Endothelial cell of umbilical vein (primary cell): ENCODE measurements around the gene IFNA1. TPM values are rescaled to one million over a fixed set of nuclear protein-coding genes. Genes with fewer than 3 reads are reported as not detected.

ENCODE experiments used
- BruUV-seq: library from RNA; stranded (reverse); fragments of 400-500 nt; replicated peaks from 2 replicates; lab custom pipeline; 2021; lab: Mats Ljungman, UMichigan
- CTCF ChIA-PET: fragments of 300-600, 350-600 bp; sonication (Branson Sonifier 250); formaldehyde crosslinking; loops from one replicate; lab custom pipeline; 2021; ENCODE audit warnings: antibody characterized with exemption, inconsistent platforms; lab: Charles Lee
- POLR2A ChIA-PET: fragments of 300-600, 350-600 bp; sonication (Branson Sonifier 250); formaldehyde crosslinking; loops from one replicate; lab custom pipeline; 2021; ENCODE audit warnings: antibody characterized with exemption, inconsistent platforms; lab: Charles Lee
- DNase-seq: peaks from one replicate; pipeline ENCODE4 v3.0.0-alpha.2; 2011; ENCODE audit warnings: low read depth, low spot score
- FAIRE-seq: peaks from 2 replicates; lab custom pipeline; 2011; peaks lifted over from hg19 to GRCh38; lab: Jason Lieb, UNC
- H2AFZ ChIP-seq: 2 replicates; pipeline ENCODE4 v1.6.0; 2012; ENCODE audit warnings: low read depth, low read length, control low read depth, inconsistent platforms
- H3K27ac ChIP-seq: 2 replicates; pipeline ENCODE4 v1.5.1; 2011; ENCODE audit warnings: low read depth, mild to moderate bottlenecking, control low read depth, low read length, moderate library complexity; ENCODE audit not compliant: insufficient read depth
- H3K27me3 ChIP-seq, 2 experiments: 2 replicates each; pipeline versions ENCODE4 v1.6.0 to v1.6.1; 2011; ENCODE audit warnings: low read length in 2 of 2, mixed read lengths in 1 of 2; ENCODE audit not compliant: control insufficient read depth in 2 of 2, insufficient read depth in 2 of 2
- H3K36me3 ChIP-seq, 2 experiments: 2 replicates in 1 of 2; 3 replicates in 1 of 2; pipeline ENCODE4 v1.5.1; 2011; ENCODE audit warnings: low read length in 2 of 2, mild to moderate bottlenecking in 1 of 2, moderate library complexity in 1 of 2; ENCODE audit not compliant: control insufficient read depth in 2 of 2, insufficient read depth in 2 of 2; ENCODE audit errors: extremely low read depth in 1 of 2
- H3K4me1 ChIP-seq: 3 replicates; pipeline ENCODE4 v1.5.1; 2011; ENCODE audit warnings: mild to moderate bottlenecking, low read length; ENCODE audit not compliant: control insufficient read depth, insufficient read depth; ENCODE audit errors: extremely low read depth
- H3K4me2 ChIP-seq: 2 replicates; pipeline ENCODE4 v1.6.1; 2011; ENCODE audit warnings: low read length, control low read depth, mixed read lengths; ENCODE audit not compliant: insufficient read depth
- H3K4me3 ChIP-seq, 3 experiments: fragments of 200-600 bp in 1 of 3; sonication (generic), shearing (Covaris generic) in 1 of 3; replicated peaks in 1 of 3; 2 replicates each; pipeline ENCODE4 v1.5.1; 2011 to 2016; ENCODE audit warnings: control low read depth in 3 of 3, low read length in 3 of 3, mild to moderate bottlenecking in 2 of 3, inconsistent platforms in 1 of 3, low read depth in 1 of 3, moderate library complexity in 1 of 3; ENCODE audit not compliant: insufficient read depth in 1 of 3
- H3K79me2 ChIP-seq: 2 replicates; pipeline ENCODE4 v1.6.0; 2012; ENCODE audit warnings: low read length, inconsistent platforms; ENCODE audit not compliant: control insufficient read depth, insufficient read depth
- H3K9ac ChIP-seq: replicated peaks from 2 replicates; pipeline ENCODE3; 2011; ENCODE audit warnings: low read length, control low read depth; ENCODE audit not compliant: insufficient read depth; ENCODE audit errors: extremely low read depth
- H3K9me1 ChIP-seq: replicated peaks from 3 replicates; pipeline ENCODE4 v1.6.0; 2011; ENCODE audit warnings: mild to moderate bottlenecking, low read length; ENCODE audit not compliant: control insufficient read depth, insufficient read depth; ENCODE audit errors: extremely low read depth
- H3K9me3 ChIP-seq: replicated peaks from 2 replicates; pipeline ENCODE4 v1.5.1; 2012; ENCODE audit warnings: low read length, inconsistent platforms; ENCODE audit not compliant: control insufficient read depth, insufficient read depth
- H4K20me1 ChIP-seq: replicated peaks from 2 replicates; pipeline ENCODE3; 2011; ENCODE audit warnings: mild to moderate bottlenecking, low read length; ENCODE audit not compliant: control insufficient read depth, insufficient read depth; ENCODE audit errors: extremely low read depth
- CTCF ChIP-seq, 2 donors: IDR thresholded peaks; 1 replicate in 1 of 2; 2 replicates in 1 of 2; pipeline ENCODE4 v1.5.1; 2011; ENCODE audit warnings: low read length in 2 of 2, mild to moderate bottlenecking in 2 of 2, moderate library complexity in 2 of 2, control low read depth in 1 of 2, inconsistent platforms in 1 of 2, low read depth in 1 of 2; ENCODE audit not compliant: insufficient read depth in 1 of 2; ENCODE audit errors: extremely low read depth in 1 of 2
- EZH2 ChIP-seq: IDR thresholded peaks from 2 replicates; pipeline ENCODE4 v1.6.1; 2012; ENCODE audit warnings: borderline replicate concordance, low read depth, mild to moderate bottlenecking, moderate library complexity, low read length, inconsistent platforms; ENCODE audit not compliant: severe bottlenecking
- FOS ChIP-seq: IDR thresholded peaks from 2 replicates; pipeline ENCODE4 v1.6.1; 2011; ENCODE audit warnings: mild to moderate bottlenecking, low read length, moderate library complexity, borderline replicate concordance; ENCODE audit not compliant: insufficient read depth
- GATA2 ChIP-seq: IDR thresholded peaks from 2 replicates; pipeline ENCODE4 v1.7.0; 2011; ENCODE audit warnings: low read depth, mild to moderate bottlenecking, moderate library complexity, mixed read lengths, low read length; ENCODE audit not compliant: insufficient read length, insufficient read depth
- JUN ChIP-seq: IDR thresholded peaks from 2 replicates; pipeline ENCODE4 v1.6.1; 2011; ENCODE audit warnings: borderline replicate concordance, low read depth; ENCODE audit not compliant: insufficient read length, insufficient read depth
- MYC ChIP-seq: IDR thresholded peaks from one replicate; pipeline ENCODE4 v1.6.1; 2011; ENCODE audit warnings: mild to moderate bottlenecking, low read depth, low read length
- POLR2A ChIP-seq: IDR thresholded peaks from 2 replicates; pipeline ENCODE4 v1.6.1; 2012; ENCODE audit warnings: low read depth, mild to moderate bottlenecking, control low read depth, low read length
- POLR2AphosphoS5 ChIP-seq: IDR thresholded peaks from 2 replicates; pipeline ENCODE4 v1.6.1; 2012; ENCODE audit warnings: low read depth, mild to moderate bottlenecking, control low read depth, low read length, moderate library complexity; ENCODE audit not compliant: insufficient read depth
- dilution Hi-C: fragments of 300-500 bp; cut with MboI; formaldehyde crosslinking; loops from one replicate; pipeline ENCODE4 v1.15.0; 2019; ENCODE audit warnings: low sequenced_read_pairs; ENCODE audit not compliant: extremely low pct_ligation_motif_present
- intact Hi-C: fragments of 100-400 bp; cut with micrococcal nuclease; formaldehyde crosslinking; loops from one replicate; pipeline ENCODE4 v1.10.0; 2022
- polyA plus RNA-seq, 4 experiments: library from polyadenylated mRNA; depleted of rRNA in 3 of 4; stranded (reverse) in 3 of 4; unstranded in 1 of 4; fragments of >200 nt; gene quantifications; 2 replicates each; pipeline versions ENCODE4 v1.2.1 to v1.2.3, GENCODE V29; 2011 to 2012; ENCODE audit warnings: missing spikeins in 1 of 4
- total RNA-seq: library from RNA; stranded (reverse); gene quantifications from 2 replicates; pipeline ENCODE4 v1.2.3, GENCODE V29; 2021
- TF ChIP-seq, protein P1 (sequence below): IDR thresholded peaks from 2 replicates; pipeline ENCODE4 v1.6.1; 2011; ENCODE audit not compliant: insufficient read depth, insufficient read length

Gene IFNA1
- total and polyA plus RNA-seq, 2 donors (not counting 3 experiments of a cell fraction or from before 2014, with no cell fraction given) = not detected

DNA sequence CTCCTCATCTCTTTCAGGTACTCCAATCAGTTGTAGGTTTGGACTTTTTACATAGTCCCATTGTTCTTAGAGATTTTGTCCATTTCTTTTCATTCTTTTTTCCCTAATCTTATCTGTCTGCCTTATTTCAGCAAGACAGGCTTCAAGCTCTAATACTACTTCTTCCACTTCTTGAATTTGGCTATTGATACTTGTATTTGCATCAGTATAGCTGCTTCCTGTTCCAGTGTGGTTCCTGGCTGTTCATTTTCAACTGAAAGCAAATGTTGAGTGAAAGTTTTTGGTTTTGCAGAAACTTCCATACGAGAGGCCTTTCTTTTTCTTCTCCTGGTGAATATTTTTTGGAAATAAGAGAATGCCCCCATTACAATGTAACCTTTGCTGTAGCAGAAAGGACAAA, 12.0 kb upstream of the IFNA1 start:
- no TSS peak for BruUV-seq
- CTCF ChIA-PET = interaction anchor here (1.0 kb wide), 1 partner anchor 175 kb away, joined by 3 read pairs; no protein-coding TSS in a partner anchor
- Histone ChIP-seq H3K9me1 (no peaks in the 10 kb centered on the region), H2AFZ (no peak overlapping the region), H3K4me3 (no peak overlapping the region), H3K27ac (no peak overlapping the region), H3K27me3 (peaks cover 23 to 57% of the 10 kb centered on the region in 2 experiments), H4K20me1 (no peaks in the 10 kb centered on the region), H3K4me1 (no peaks in the 10 kb centered on the region), H3K36me3 (no peaks in the 10 kb centered on the region), H3K9me3 (no peaks in the 10 kb centered on the region), H3K4me2 (no peak overlapping the region), H3K79me2 (no peaks in the 10 kb centered on the region), H3K9ac (no peak overlapping the region)
- POLR2A ChIA-PET = no interaction called here
- no peak for FAIRE-seq
- dilution Hi-C loops (no loop called here), intact Hi-C loops (loop anchor here (10.0 kb wide), 1 partner anchor 403 kb away; no protein-coding TSS in a partner anchor)
- DNase-seq = no peak
- no peak for TF ChIP-seq EZH2
- TF ChIP-seq POLR2A = no peak
- TF ChIP-seq, protein P1, sequence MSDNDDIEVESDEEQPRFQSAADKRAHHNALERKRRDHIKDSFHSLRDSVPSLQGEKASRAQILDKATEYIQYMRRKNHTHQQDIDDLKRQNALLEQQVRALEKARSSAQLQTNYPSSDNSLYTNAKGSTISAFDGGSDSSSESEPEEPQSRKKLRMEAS = no peak
- no peak for TF ChIP-seq FOS
- TF ChIP-seq MYC = no peak
- TF ChIP-seq GATA2 = no peak
- TF ChIP-seq CTCF (IDR thresholded peaks at IDR 0.05; ENCODE audit: extremely low read depth in 1 of 2, insufficient read depth in 1 of 2, low read depth in 1 of 2, low read length in 2 of 2) = no peak
- TF ChIP-seq POLR2AphosphoS5 = no peak
- TF ChIP-seq JUN = no peak
